ENCODE results near the gene THOC6.

Gene THOC6

DNA sequence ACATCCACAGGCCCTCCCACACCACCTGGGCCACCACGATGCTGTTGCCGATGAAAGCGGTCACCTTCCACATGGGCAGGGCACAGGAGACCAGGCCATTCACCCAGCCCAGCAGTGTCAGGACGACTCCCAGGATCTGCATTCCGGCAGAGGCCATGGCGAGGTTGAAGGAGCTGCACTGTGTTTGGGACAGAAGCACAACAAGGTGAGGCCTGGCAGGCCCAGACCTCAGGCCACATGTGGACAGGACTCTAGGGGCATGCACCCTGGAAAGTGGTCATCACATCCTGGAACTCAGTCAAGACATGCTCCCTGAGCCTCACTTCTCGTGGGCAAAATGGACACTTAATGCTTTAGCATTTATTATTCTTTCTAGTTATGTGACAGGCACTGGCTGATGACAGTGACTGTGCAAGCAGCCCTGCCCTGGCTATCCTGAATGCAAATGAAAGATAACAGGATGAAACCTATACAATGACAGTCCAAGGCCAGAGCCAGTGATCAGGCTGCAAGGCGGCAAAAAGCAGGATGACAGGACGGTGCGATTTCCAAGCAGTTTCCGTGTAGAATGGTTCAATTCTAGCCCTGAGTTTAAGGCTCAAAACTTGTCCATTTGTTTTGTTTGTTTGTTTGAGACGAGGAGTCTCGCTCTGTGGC lies 7.8 kb upstream of the THOC6 start:
- no peak for DNase-seq

DNA sequence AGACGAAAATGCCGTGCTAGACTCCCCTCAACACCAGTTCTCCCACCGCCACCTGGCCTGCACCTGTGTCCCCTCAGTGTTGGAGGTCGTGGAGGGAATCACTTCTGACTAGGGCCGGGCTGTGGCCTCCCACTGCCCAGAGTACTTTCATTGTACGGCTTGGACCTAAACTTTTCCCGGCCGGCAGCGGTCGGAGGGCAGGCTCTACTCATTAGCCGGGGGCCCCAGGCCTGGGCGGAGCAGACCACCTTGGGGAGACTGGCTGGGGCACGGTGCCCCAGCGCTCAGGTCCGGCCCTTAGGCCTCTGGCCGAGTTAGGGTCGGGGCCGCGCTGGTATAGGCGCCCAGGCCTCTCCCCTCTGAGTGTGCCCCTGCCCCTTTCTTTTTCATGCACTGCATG lies 6.5 kb upstream of the THOC6 start:
- no peak for DNase-seq

DNA sequence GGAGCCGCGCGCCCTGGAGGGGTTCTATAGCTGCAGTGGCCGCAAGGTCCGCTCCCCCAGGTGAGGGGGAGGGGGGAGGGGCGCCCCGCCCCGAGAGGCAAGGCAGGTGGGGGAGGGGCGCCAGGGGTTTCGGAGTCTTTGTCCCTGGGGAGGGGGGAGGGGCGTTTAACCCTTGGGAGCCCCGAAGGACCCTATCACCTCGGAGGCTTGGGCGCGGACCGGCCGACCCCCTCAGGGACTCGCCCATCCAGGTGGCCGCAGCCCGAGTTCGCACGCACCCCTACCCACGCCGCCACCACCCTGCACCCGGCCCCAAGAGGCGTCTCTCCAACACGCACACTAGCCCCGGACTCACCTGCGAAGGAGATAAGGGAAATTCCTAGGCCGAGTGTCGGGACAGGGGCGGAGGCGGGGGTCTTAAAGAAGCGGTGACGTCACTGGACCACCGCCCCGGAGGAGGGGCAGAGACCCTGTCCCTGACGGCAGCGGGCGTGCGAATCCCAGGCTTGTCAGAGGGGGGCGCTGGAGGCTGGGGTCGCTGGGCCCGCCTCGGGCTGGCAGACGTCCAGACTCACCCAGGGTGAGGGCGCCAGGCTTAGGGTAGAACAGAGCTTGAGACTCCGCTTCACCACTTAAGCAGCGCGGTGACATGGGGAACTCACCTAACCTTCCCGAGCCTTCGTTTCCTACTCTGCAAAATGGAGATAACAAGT lies 5.9 kb upstream of the THOC6 start, which contains the start of gene CLDN6:
Gene CLDN6, minus strand, starts transcription at position 390 of the 713 bp plus-strand sequence. CDS start 2,162 bp downstream, outside the sequence.
- no peak for DNase-seq

DNA sequence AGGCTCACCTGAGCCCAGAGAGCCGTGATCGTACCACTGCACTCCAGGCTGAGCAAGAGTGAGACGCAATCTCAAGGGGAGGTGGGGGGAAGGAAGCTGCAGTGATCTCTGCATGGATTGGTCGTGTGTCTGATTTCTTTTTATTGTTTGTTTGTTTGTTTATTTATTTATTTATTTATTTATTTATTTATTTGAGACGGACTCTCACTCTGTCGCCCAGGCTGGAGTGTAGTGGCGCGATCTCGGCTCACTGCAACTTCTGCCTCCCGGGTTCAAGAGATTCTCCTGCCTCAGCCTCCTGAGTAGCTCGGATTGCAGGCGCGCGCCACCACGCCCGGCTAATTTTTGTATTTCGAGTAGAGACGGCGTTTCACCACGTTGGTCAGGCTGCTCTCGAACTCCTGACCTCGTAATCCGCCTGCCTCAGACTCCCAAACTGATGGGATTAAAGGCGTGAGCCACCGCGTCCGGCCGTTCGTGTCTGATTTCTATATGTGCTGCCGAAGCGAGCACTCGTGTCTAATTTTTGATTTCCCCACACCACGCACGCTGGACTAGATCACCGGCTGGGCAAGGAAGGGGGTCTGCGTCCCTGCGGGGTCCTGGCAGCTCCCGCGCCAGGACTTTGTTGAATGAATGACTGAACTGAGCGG lies 4.1 kb upstream of the THOC6 start:
- no peak for DNase-seq

DNA sequence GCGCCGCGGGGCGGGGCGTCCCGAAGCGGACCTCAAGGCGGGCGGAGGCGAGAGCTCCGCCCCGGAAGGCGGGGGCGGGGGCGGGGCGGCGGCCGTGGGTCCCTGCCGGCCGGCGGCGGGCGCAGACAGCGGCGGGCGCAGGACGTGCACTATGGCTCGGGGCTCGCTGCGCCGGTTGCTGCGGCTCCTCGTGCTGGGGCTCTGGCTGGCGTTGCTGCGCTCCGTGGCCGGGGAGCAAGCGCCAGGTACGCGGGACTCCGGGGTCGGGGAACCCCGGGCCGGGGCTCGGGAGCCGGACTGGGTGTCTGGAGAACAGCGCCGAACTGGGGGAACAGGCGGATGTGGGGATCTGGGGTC lies 3.6 kb upstream of the THOC6 start, which contains the start of gene TNFRSF12A:
Gene TNFRSF12A, plus strand, starts transcription at position 122 of the 357 bp plus-strand sequence. Its CDS starts 30 bp downstream, at position 152.
- DNase-seq: peak; percentile 86

DNA sequence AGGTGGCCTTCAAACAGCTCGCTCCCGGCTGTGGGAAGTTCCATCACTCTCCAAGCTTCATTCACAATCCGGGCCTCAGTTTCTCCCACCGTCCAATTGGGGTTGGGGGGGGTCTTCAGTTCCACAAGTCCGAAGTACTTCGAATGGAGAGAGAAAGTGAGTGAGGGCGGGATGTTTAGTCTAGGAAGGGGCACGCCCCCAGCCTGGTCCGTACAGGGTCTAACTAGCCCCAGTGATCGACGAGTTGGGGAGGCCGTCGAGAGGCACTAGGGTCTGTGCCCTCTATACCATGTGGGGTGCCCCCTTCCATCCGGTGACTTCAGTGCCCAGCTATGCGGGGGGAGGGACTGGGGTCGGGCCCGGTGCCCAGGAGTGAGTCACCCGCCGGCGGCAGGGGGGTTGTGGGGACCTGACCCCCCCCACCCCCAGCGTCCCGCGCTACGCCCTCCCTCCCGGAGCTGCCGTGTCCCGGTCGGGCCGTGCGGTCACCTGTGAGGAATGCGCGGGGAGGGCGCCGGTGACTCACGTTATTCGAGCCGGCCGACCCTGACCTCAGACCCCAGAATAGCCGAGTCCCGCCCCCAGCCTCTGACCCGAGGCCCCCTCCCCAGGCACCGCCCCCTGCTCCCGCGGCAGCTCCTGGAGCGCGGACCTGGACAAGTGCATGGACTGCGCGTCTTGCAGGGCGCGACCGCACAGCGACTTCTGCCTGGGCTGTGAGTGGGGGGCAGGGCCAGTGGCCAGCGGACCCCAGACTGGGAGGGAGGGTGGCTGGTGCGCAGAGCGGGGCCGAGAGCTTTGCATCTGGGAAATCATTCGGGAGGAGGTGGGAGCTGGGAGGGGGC lies 3.0 kb upstream of the THOC6 start:
- DNase-seq: peak; percentile 93

DNA sequence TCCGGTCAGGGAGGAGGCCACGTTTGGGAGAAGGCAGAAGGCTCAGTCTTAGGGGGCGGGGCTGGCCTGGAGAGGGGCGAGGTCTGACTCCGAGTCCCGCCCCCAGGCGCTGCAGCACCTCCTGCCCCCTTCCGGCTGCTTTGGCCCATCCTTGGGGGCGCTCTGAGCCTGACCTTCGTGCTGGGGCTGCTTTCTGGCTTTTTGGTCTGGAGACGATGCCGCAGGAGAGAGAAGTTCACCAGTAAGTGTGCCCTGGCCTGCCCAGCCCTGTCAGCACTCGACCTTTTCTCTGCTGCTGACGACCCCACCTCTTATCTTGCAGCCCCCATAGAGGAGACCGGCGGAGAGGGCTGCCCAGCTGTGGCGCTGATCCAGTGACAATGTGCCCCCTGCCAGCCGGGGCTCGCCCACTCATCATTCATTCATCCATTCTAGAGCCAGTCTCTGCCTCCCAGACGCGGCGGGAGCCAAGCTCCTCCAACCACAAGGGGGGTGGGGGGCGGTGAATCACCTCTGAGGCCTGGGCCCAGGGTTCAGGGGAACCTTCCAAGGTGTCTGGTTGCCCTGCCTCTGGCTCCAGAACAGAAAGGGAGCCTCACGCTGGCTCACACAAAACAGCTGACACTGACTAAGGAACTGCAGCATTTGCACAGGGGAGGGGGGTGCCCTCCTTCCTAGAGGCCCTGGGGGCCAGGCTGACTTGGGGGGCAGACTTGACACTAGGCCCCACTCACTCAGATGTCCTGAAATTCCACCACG lies 2.2 kb upstream of the THOC6 start:
- peak; percentile 98 for DNase-seq

DNA sequence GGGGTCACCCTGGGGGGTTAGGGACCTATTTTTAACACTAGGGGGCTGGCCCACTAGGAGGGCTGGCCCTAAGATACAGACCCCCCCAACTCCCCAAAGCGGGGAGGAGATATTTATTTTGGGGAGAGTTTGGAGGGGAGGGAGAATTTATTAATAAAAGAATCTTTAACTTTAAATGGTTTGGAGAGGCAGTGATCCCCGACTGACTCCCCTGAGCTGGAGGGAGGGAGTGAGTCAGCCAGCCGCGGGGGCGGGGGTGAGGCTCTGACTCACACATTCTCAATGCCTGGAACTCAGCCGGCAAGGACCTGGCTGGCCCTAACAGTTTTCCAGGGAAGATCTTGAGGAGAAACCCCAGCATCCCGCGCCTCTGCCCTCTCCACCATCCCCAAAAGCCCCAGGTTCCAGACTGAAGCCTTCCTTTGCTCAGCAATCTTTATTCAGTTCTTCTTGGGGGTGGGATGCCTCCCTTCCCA lies 1.6 kb upstream of the THOC6 start:
- DNase-seq: peak; percentile 98

DNA sequence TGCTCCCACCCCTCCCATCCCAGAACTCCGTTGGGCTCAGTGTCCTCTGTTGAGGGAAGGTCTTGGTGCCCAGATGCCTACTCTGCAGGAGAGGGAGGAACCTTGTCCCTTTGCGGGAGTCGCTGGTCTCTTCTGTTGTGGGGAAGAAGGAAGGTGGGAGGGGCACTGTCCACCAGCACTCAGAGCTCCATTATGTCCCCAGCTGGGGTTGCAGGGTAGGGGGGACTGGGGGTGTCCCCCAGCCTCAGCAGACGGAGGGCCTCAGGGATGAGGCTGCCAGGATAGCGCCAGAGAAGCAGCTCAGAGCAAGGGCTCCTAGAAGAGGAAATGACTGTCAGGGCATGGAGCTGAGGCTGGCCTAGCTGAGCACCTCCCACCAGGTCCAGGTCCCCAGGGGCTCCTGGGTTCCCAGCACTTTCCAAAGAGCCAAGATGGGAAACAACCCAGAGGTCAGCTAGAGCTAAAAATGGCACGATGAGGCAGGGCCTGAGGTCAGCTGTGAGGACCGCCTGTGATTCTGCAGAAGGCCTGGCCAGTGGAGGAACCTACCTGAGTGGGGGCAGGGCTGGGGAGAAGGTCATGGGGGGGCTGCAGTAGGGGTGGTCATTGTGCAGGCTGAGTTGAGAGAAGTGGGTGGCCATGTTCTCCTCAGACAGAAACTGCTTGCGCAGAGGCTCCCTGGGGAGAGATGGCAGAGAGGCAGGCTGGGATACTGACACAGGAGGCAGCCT lies 986 bp upstream of the THOC6 start:
- DNase-seq: peak; percentile 50

DNA sequence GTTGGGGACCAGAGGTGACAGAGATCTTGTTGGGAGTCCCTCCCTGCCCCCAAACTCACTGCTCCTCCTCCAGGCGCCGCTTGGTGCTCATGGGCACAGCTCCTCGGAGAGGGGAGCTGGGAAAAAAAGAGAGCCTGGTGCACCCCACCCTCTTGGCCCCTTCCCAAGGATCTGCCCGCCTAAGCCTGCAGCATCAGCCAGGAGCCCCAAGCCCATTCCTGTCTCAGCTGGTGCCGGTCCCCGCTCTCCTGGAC lies 493 bp upstream of the THOC6 start:
- DNase-seq: peak; percentile 84

DNA sequence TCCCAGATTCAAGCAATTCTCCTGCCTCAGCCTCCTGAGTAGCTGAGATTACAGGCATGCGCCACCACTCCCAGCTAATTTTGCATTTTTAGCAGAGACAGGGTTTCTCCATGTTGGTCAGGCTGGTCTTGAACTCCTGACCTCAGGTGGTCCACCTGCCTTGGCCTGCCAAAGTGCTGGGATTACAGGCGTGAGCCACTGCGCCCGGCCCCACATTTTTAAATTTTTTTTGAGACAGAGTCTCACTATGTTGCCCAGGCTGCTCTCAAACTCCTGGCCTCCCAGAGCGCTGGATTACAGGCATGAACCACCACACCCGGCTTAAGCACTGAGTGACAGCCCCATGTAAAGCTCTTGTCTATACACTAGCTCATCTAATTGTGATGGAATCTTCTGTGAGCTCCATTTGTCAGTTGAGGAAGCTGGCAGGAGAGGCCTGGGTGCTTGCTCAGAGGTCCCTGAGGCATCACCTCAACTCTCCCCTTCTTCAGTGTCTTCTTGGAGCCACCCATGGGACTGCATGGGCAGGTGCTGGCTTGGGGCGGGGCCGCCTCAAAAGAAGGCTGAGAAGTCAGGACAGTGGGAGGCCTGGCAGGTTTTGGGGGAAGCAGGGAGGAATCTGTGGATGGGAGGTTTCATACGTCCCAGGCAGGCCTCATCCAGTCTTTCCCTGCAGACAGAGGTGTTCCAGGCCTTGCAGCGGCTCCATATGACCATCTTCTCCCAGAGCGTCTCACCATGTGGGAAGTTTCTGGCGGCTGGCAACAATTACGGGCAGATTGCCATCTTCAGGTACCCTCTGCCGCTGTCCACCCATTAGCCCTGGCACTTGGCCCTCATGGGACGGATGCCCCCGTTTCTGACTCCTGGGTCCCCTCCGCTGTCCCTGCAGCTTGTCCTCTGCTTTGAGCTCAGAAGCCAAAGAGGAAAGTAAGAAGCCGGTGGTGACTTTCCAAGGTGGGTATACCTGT lies 1.5 kb downstream of the THOC6 start:
- no peak for DNase-seq

DNA sequence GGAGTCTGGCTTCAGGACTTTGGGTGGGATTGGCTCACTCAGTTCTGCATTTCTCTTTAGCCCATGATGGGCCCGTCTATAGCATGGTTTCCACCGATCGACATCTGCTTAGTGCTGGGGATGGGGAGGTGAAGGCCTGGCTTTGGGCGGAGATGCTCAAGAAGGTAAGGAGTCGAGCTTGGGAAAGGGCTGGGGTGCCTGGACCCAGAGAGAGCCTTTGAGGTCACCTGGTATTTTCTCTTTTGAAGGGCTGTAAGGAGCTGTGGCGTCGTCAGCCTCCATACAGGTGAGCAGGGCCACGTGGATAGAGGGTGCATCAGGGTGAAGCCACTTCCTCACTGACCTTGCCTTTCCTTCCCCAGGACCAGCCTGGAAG lies 2.2 kb downstream of the THOC6 start:
- no peak for DNase-seq

DNA sequence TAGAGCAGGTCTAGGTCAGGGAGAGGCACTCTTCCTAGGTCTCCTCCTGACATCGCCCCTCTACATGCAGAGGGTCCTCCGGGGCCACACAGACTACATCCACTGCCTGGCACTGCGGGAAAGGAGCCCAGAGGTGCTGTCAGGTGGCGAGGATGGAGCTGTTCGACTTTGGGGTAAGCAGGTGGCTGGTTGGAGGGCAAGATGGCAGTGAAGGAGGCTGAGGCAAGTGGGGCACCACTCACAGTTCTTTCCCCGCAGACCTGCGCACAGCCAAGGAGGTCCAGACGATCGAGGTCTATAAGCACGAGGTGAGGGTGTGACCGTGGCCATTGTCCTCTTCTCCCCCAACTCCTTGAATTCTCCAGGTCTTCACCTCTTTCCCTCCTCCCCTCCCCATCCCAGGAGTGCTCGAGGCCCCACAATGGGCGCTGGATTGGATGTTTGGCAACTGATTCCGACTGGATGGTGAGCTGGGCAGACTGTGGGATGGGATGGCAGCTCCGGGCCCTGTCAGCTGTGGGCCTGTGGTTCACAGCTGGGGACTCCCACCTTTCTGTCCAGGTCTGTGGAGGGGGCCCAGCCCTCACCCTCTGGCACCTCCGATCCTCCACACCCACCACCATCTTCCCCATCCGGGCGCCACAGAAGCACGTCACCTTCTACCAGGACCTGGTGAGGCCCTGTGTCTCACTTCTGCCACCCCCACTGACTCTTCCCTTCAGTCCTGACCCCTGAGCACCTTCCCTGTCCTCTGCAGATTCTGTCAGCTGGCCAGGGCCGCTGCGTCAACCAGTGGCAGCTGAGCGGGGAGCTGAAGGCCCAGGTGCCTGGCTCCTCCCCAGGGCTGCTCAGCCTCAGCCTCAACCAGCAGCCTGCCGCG lies 3.0 kb downstream of the THOC6 start:
- no peak for DNase-seq

DNA sequence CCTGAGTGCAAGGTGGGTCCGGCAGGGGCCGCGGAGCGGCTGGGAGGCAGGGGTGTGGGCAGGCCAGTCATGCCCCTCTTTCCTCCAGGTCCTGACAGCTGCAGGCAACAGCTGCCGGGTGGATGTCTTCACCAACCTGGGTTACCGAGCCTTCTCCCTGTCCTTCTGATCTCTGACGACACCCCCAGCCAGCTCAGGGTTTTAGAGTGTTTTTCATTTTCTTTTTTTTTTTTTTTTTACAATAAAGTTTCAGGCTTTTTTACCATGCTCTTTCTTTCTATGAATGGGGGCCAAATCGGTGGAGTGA lies 3.6 kb downstream of the THOC6 start:
- DNase-seq: no peak

DNA sequence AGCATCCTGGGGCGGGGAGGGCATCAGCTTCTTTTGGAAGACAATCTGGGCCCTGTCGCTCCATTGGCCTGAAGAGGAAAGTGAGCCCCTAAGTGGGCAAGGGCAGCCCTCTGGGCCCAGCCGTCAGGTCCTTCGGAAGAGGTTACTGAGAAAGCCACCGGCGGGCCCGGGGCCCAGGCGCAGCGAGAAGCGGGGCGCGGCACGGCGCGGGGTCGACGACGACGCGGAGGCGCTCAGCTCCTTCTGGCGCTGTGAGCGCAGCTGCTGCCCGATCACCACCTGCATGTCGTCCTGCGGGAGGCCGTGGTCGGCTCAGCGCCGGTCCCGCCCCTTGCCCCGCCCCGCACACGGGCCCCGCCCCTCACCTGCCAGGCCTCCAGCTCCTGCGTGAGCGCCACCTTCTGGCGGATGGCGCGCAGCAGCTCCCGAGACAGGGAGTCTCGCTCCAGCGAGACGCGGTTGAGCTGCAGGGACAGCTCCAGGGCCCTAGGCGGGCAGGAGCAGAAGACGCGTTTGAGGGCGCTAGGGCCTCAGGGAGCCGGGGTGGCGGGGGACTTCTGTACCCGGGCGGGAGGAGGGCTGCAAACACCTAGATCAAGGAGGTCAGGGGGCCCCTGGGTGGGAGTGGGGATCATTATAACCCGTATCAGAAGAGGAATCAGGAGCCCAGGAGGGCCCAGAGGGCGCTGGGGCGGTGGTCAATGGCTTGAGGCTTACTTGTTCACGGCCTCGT lies 4.3 kb downstream of the THOC6 start:
- DNase-seq: peak; percentile 61

DNA sequence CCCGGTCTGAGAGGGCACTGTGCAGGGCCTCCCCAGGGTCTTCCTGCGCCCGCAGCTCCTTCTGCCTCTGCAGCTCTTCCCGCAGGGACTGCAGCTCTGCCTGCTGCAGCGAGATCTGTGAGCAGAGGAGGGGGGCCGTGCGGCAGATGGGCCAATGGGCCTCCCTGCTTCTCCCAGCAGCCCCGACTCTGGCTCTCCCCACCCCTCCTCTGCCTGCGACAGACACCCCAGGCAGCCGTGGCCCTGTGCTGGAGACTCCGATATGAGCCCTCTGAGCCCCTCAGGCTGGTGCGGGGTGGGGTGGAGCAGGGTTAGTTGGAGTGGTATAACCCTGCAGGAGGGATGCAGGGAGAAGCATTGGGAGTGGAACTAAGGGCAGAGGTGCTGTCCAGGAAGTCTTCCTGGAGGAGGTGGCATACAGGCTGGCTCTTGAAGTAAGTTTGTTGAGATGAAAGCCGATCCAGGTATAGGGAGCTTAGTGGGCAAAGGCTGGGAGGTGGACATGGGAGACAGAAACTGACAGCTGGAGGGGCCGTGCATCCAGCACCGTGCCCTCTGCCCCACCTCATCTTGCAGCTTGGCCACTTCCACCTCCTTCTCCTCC lies 5.0 kb downstream of the THOC6 start:
- DNase-seq: no peak

DNA sequence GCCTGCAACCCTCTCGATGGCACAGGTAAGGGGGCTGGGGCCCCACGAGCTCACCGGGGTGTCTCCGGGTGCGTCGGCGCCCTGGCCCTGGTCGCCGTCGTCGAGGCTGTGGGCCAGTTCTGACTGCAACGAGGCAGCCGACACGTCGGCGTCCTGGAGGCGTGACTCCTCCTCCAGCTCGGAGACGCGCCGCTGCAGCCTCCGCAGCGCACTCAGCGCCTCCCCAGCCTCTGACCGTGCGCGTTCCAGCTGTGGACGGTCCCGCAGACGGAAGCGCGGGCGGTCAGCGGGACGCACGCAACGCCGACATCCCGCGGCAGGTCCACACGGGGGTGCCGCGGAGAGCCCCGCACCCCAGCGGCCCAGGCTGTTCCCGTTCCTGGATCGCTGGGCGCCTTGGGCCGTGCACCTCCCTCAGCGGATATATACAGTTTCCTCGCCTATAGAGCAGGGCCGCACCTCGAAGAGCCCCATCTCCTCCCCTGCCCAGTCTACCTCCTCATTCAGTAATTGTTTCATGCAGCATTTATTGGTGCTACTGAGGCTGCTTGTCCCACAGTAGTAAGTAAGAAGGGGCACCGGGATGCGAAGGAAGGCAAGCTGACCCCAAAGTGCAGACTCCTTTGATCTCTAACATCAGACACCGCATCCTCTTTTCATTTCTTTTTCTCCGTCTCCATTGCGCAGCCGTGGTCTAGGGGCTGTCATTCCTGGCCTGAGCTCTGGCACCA lies 5.8 kb downstream of the THOC6 start:
- peak; percentile 37 for DNase-seq
